H9 (cell line): Measurements from ENCODE around the gene CRNKL1. TPM values are rescaled to one million over a fixed set of nuclear protein-coding genes. Genes with fewer than 3 reads are reported as not detected.

ENCODE experiments used
- DNase-seq: peaks from one replicate; pipeline ENCODE4 v3.0.0-alpha.2; 2017
- H2AFZ ChIP-seq: one replicate; pipeline ENCODE4 v1.6.1; 2013; ENCODE audit warnings: mild to moderate bottlenecking, low read length, control low read depth, moderate library complexity
- H2AK5ac ChIP-seq: 2 replicates; pipeline ENCODE4 v1.6.1; 2013; ENCODE audit warnings: low read length, control low read depth, mixed read lengths; ENCODE audit not compliant: insufficient read length
- H2BK120ac ChIP-seq: one replicate; pipeline ENCODE4 v1.6.1; 2013; ENCODE audit warnings: low read depth, mild to moderate bottlenecking, low read length, control low read depth, inconsistent platforms; ENCODE audit not compliant: poor library complexity, severe bottlenecking
- H2BK12ac ChIP-seq: 2 replicates; pipeline ENCODE4 v1.6.1; 2013; ENCODE audit warnings: low read length, control low read depth, mixed read lengths, low read depth; ENCODE audit not compliant: insufficient read length
- H2BK15ac ChIP-seq: 2 replicates; pipeline ENCODE4 v1.6.1; 2013; ENCODE audit warnings: low read depth, low read length, control low read depth
- H2BK20ac ChIP-seq: one replicate; pipeline ENCODE4 v1.6.1; 2013; ENCODE audit warnings: low read depth, mild to moderate bottlenecking, low read length, control low read depth, inconsistent platforms; ENCODE audit not compliant: poor library complexity, severe bottlenecking
- H2BK5ac ChIP-seq: 2 replicates; pipeline ENCODE4 v1.6.1; 2013; ENCODE audit warnings: low read length, control low read depth, mixed read lengths; ENCODE audit not compliant: insufficient read length
- H3K14ac ChIP-seq: 2 replicates; pipeline ENCODE4 v1.6.1; 2013; ENCODE audit warnings: low read length, control low read depth; ENCODE audit not compliant: insufficient read depth
- H3K18ac ChIP-seq: 2 replicates; pipeline ENCODE4 v1.6.1; 2013; ENCODE audit warnings: low read depth, mild to moderate bottlenecking, mixed read lengths, low read length, control low read depth; ENCODE audit not compliant: insufficient read length
- H3K23ac ChIP-seq: 2 replicates; pipeline ENCODE4 v1.6.1; 2013; ENCODE audit warnings: low read length, control low read depth, mixed read lengths, low read depth; ENCODE audit not compliant: insufficient read length
- H3K23me2 ChIP-seq: 2 replicates; pipeline ENCODE4 v1.6.1; 2013; ENCODE audit warnings: low read depth, mild to moderate bottlenecking, mixed read lengths, low read length, control low read depth; ENCODE audit not compliant: insufficient read length, poor library complexity, severe bottlenecking
- H3K27ac ChIP-seq: 2 replicates; pipeline ENCODE4 v1.5.1; 2013; ENCODE audit warnings: low read length, control low read depth, mixed read lengths, low read depth; ENCODE audit not compliant: insufficient read length
- H3K27me3 ChIP-seq: 2 replicates; pipeline ENCODE4 v1.6.1; 2013; ENCODE audit warnings: low read length, control low read depth, inconsistent platforms; ENCODE audit not compliant: insufficient read depth
- H3K4ac ChIP-seq: 2 replicates; pipeline ENCODE4 v1.6.1; 2013; ENCODE audit warnings: low read depth, mild to moderate bottlenecking, control low read depth, inconsistent platforms, low read length, moderate library complexity
- H3K4me1 ChIP-seq: 2 replicates; pipeline ENCODE4 v1.6.1; 2013; ENCODE audit warnings: low read length, control low read depth, inconsistent platforms; ENCODE audit not compliant: insufficient read depth
- H3K4me2 ChIP-seq: 2 replicates; pipeline ENCODE4 v1.6.1; 2013; ENCODE audit warnings: low read length, control low read depth, mixed read lengths; ENCODE audit not compliant: insufficient read length, insufficient read depth
- H3K56ac ChIP-seq: 2 replicates; pipeline ENCODE4 v1.6.1; 2013; ENCODE audit warnings: low read depth, mild to moderate bottlenecking, mixed read lengths, low read length, control low read depth; ENCODE audit not compliant: insufficient read length
- H3K79me1 ChIP-seq: 2 replicates; pipeline ENCODE4 v1.6.1; 2013; ENCODE audit warnings: low read depth, mild to moderate bottlenecking, moderate library complexity, low read length, control low read depth, inconsistent platforms; ENCODE audit not compliant: insufficient read depth, poor library complexity, severe bottlenecking
- H3K79me2 ChIP-seq: 2 replicates; pipeline ENCODE4 v1.6.1; 2013; ENCODE audit warnings: low read length, control low read depth, inconsistent platforms; ENCODE audit not compliant: insufficient read depth
- H3K9ac ChIP-seq: 2 replicates; pipeline ENCODE4 v1.6.1; 2013; ENCODE audit warnings: low read length, control low read depth, mixed read lengths; ENCODE audit not compliant: insufficient read length; ENCODE audit errors: extremely low read depth
- H3K9me3 ChIP-seq: one replicate; pipeline ENCODE4 v1.6.1; 2013; ENCODE audit warnings: low read depth, low read length, inconsistent platforms; ENCODE audit not compliant: control insufficient read depth
- H3T11ph ChIP-seq: one replicate; pipeline ENCODE4 v1.6.1; 2013; ENCODE audit warnings: mild to moderate bottlenecking, low read length, control low read depth, inconsistent platforms
- H4K20me1 ChIP-seq: one replicate; pipeline ENCODE4 v1.6.1; 2013; ENCODE audit not compliant: control insufficient read depth, insufficient read length, insufficient read depth
- H4K5ac ChIP-seq: 2 replicates; pipeline ENCODE4 v1.6.1; 2013; ENCODE audit warnings: low read depth, mild to moderate bottlenecking, mixed read lengths, low read length, control low read depth; ENCODE audit not compliant: insufficient read length
- H4K8ac ChIP-seq: replicated peaks from 2 replicates; pipeline ENCODE4 v1.6.1; 2013; ENCODE audit warnings: low read length, control low read depth, mixed read lengths, low read depth; ENCODE audit not compliant: insufficient read length
- H4K91ac ChIP-seq: 2 replicates; pipeline ENCODE4 v1.6.1; 2013; ENCODE audit warnings: low read depth, mild to moderate bottlenecking, moderate library complexity, mixed read lengths, low read length, control low read depth; ENCODE audit not compliant: insufficient read length
- H3K27ac Mint-ChIP-seq, 3 experiments: 2 replicates in 2 of 3; 3 replicates in 1 of 3; pipeline ENCODE4 v1.8.0; 2020 to 2021; ENCODE audit warnings: mixed read lengths in 3 of 3, mild to moderate bottlenecking in 1 of 3, moderate library complexity in 1 of 3
- H3K27me3 Mint-ChIP-seq: 2 replicates; pipeline ENCODE4 v1.8.0; 2021; ENCODE audit warnings: low read depth, mild to moderate bottlenecking, moderate library complexity, mixed read lengths
- H3K36me3 Mint-ChIP-seq, 3 experiments: 2 replicates in 2 of 3; 3 replicates in 1 of 3; pipeline ENCODE4 v1.8.0; 2020 to 2021; ENCODE audit warnings: low read depth in 3 of 3, mixed read lengths in 3 of 3; ENCODE audit not compliant: insufficient read depth in 1 of 3
- H3K4me1 Mint-ChIP-seq, 2 experiments: 2 replicates each; pipeline ENCODE4 v1.8.0; 2020; ENCODE audit warnings: mixed read lengths in 2 of 2
- H3K4me3 Mint-ChIP-seq, 2 experiments: 2 replicates in 1 of 2; 3 replicates in 1 of 2; pipeline ENCODE4 v1.8.0; 2020 to 2021; ENCODE audit warnings: mild to moderate bottlenecking in 2 of 2, mixed read lengths in 2 of 2, moderate library complexity in 1 of 2
- H3K9me3 Mint-ChIP-seq, 2 experiments: 2 replicates in 1 of 2; 3 replicates in 1 of 2; pipeline ENCODE4 v1.8.0; 2020; ENCODE audit warnings: mild to moderate bottlenecking in 2 of 2, mixed read lengths in 2 of 2, moderate library complexity in 1 of 2
- total RNA-seq: library from RNA; stranded (reverse); gene quantifications from 2 replicates; pipeline ENCODE4 v1.2.1, GENCODE V29; 2021
- TF ChIP-seq, protein P1 (sequence below): fragments of 200-600 bp; sonication (generic); conservative IDR thresholded peaks from 3 replicates; pipeline ENCODE4 v1.8.0; 2021; ENCODE audit warnings: antibody characterized with exemption, mild to moderate bottlenecking

The CRNKL1 gene
- total RNA-seq, 1 experiment from 2014 or later: 30.2 TPM

DNA sequence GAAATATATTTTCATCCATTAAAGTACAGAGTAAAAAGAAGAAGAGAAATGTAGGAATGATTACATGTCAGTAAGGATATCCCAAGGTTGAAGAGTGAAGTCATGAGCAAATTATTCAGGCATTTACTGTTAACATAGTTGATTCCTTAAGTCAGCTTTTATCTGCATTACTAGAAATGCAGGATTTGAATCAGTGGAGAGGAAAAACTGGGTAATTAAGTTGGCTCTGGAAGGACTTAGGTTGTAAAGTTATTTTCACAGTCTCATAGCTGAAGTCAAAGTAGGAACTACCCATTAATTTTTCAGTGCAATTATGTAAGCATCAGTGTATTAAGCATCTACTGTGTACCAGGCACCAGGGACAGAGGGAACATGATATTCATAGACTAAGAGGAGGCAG lies 27.3 kb downstream of the CRNKL1 start:
- DNase-seq: no peak
- Histone ChIP-seq H2AFZ (no peak overlapping the region), H4K5ac (no peak overlapping the region), H2BK120ac (no peak overlapping the region), H2AK5ac (no peak overlapping the region), H3K9me3 (no peaks in the 10 kb centered on the region), H3T11ph (no peak overlapping the region), H3K18ac (no peak overlapping the region), H2BK15ac (no peak overlapping the region), H4K8ac (no peak overlapping the region), H2BK12ac (no peak overlapping the region), H3K14ac (no peak overlapping the region), H3K23me2 (no peaks in the 10 kb centered on the region), H4K20me1 (no peaks in the 10 kb centered on the region), H3K56ac (no peak overlapping the region), H2BK5ac (no peak overlapping the region), H3K79me2 (peaks cover 4% of the 10 kb centered on the region; the same call in 1 of the 2 replicates), H2BK20ac (no peak overlapping the region), H3K23ac (no peak overlapping the region), H4K91ac (no peak overlapping the region), H3K79me1 (peaks cover 2% of the 10 kb centered on the region), H3K27me3 (no peaks in the 10 kb centered on the region), H3K27ac (no peak overlapping the region), H3K9ac (no peak overlapping the region), H3K4ac (no peak overlapping the region), H3K4me2 (no peak overlapping the region), H3K4me1 (no peaks in the 10 kb centered on the region)
- peaks cover 4 to 27% (median 22%) of the 10 kb centered on the region in 3 experiments; a peak in 6 of 7 replicates for H3K36me3 Mint-ChIP-seq
- TF ChIP-seq, protein P1, sequence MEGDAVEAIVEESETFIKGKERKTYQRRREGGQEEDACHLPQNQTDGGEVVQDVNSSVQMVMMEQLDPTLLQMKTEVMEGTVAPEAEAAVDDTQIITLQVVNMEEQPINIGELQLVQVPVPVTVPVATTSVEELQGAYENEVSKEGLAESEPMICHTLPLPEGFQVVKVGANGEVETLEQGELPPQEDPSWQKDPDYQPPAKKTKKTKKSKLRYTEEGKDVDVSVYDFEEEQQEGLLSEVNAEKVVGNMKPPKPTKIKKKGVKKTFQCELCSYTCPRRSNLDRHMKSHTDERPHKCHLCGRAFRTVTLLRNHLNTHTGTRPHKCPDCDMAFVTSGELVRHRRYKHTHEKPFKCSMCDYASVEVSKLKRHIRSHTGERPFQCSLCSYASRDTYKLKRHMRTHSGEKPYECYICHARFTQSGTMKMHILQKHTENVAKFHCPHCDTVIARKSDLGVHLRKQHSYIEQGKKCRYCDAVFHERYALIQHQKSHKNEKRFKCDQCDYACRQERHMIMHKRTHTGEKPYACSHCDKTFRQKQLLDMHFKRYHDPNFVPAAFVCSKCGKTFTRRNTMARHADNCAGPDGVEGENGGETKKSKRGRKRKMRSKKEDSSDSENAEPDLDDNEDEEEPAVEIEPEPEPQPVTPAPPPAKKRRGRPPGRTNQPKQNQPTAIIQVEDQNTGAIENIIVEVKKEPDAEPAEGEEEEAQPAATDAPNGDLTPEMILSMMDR: no peak
- no peak overlapping the region for H3K4me3 Mint-ChIP-seq
- H3K4me1 Mint-ChIP-seq: peaks cover 7 to 17% of the 10 kb centered on the region in 2 experiments; a peak in 3 of 4 replicates
- H3K27ac Mint-ChIP-seq: no peak overlapping the region
- no peaks in the 10 kb centered on the region; the same call in 1 of the 2 replicates for H3K27me3 Mint-ChIP-seq
- H3K9me3 Mint-ChIP-seq: no peaks in the 10 kb centered on the region
